Activated B cell treated with CpG ODN at 0.5 μM for 24 hours (primary cell): Measurements from ENCODE around the gene SPDYE4. TPM values are rescaled to one million over a fixed set of nuclear protein-coding genes. Genes with fewer than 3 reads are reported as not detected.

Source experiments
- ATAC-seq: fragments of 200-7000 bp; cut with Tn5 transposase; one replicate; pipeline ENCODE4 v1.10.0; 2021; ENCODE audit warnings: low read depth, mild to moderate bottlenecking, moderate library complexity
- CTCF ChIA-PET: fragments of 350-600 bp; sonication (Branson Sonifier 250); formaldehyde crosslinking; loops from one replicate; lab custom pipeline; 2021; ENCODE audit warnings: antibody characterized with exemption; lab: Charles Lee
- POLR2A ChIA-PET: fragments of 350-600 bp; sonication (Branson Sonifier 250); formaldehyde crosslinking; loops from one replicate; lab custom pipeline; 2021; ENCODE audit warnings: antibody characterized with exemption; lab: Charles Lee
- DNase-seq: peaks from one replicate; pipeline ENCODE4 v3.0.0; 2022
- H3K27ac Mint-ChIP-seq: one replicate; pipeline ENCODE4 v1.8.0; 2020; ENCODE audit warnings: mixed read lengths
- H3K27me3 Mint-ChIP-seq: one replicate; pipeline ENCODE4 v1.8.0; 2021; ENCODE audit warnings: mixed read lengths
- H3K36me3 Mint-ChIP-seq: one replicate; pipeline ENCODE4 v1.8.0; 2021; ENCODE audit warnings: low read depth, mixed read lengths
- H3K4me1 Mint-ChIP-seq: one replicate; pipeline ENCODE4 v1.8.0; 2021; ENCODE audit warnings: mixed read lengths
- H3K4me3 Mint-ChIP-seq: one replicate; pipeline ENCODE4 v1.8.0; 2020; ENCODE audit warnings: mild to moderate bottlenecking, mixed read lengths
- H3K9me3 Mint-ChIP-seq: one replicate; pipeline ENCODE4 v1.8.0; 2020; ENCODE audit warnings: mixed read lengths
- CTCF ChIP-seq: fragments of 200-600 bp; IDR thresholded peaks from one replicate; pipeline ENCODE4 v1.8.0; 2022; ENCODE audit warnings: antibody characterized with exemption, mild to moderate bottlenecking
- intact Hi-C: fragments of 100-400 bp; cut with micrococcal nuclease; formaldehyde crosslinking; loops from one replicate; pipeline ENCODE4 v1.15.1; 2024
- total RNA-seq: library from RNA; stranded (reverse); gene quantifications from 2 replicates; pipeline ENCODE4 v1.2.3, GENCODE V29; 2022

SPDYE4 gene
- total RNA-seq, 1 donor from 2014 or later = not detected

- ChIA-PET CTCF (no interaction called here), POLR2A (no interaction called here)
- no peaks in the 10 kb centered on the region for H3K9me3 Mint-ChIP-seq
- H3K4me3 Mint-ChIP-seq = no peak overlapping the region
- no peak for ATAC-seq
- no peaks in the 10 kb centered on the region for H3K36me3 Mint-ChIP-seq
- peaks cover 16% of the 10 kb centered on the region for H3K4me1 Mint-ChIP-seq
- H3K27ac Mint-ChIP-seq = no peak overlapping the region
- intact Hi-C loops = no loop called here
- no peak for TF ChIP-seq CTCF
- no peak for DNase-seq
- H3K27me3 Mint-ChIP-seq = no peaks in the 10 kb centered on the region
Observed at GRCh38 chr17:8736796-8737195, 21.6 kb downstream of the SPDYE4 start.

GRCh38 chr17:8736362-8736761, 22.0 kb downstream of the SPDYE4 start:
- no peak for TF ChIP-seq CTCF
- DNase-seq (no peak), ATAC-seq (no peak)
- intact Hi-C loops = no loop called here
- Mint-ChIP-seq H3K27ac (no peak overlapping the region), H3K4me3 (no peak overlapping the region), H3K9me3 (no peaks in the 10 kb centered on the region), H3K36me3 (no peaks in the 10 kb centered on the region), H3K4me1 (peaks cover 16% of the 10 kb centered on the region), H3K27me3 (peaks cover 3% of the 10 kb centered on the region)
- ChIA-PET CTCF (no interaction called here), POLR2A (no interaction called here)

- no peaks in the 10 kb centered on the region for H3K9me3 Mint-ChIP-seq
- POLR2A ChIA-PET = no interaction called here
- ATAC-seq (no peak), DNase-seq (no peak)
- peaks cover 4% of the 10 kb centered on the region for H3K27me3 Mint-ChIP-seq
- no peak overlapping the region for H3K27ac Mint-ChIP-seq
- no peaks in the 10 kb centered on the region for H3K36me3 Mint-ChIP-seq
- intact Hi-C loops = no loop called here
- peaks cover 8% of the 10 kb centered on the region for H3K4me1 Mint-ChIP-seq
- H3K4me3 Mint-ChIP-seq = no peak overlapping the region
- CTCF ChIA-PET = no interaction called here
- TF ChIP-seq CTCF = no peak
Observed at GRCh38 chr17:8735336-8735939, 22.9 kb downstream of the SPDYE4 start.

- ChIA-PET CTCF (no interaction called here), POLR2A (no interaction called here)
- no peak for ATAC-seq
- no peak overlapping the region for H3K27ac Mint-ChIP-seq
- DNase-seq = no peak
- H3K4me3 Mint-ChIP-seq = no peak overlapping the region
- peaks cover 6% of the 10 kb centered on the region for H3K27me3 Mint-ChIP-seq
- TF ChIP-seq CTCF = no peak
- H3K9me3 Mint-ChIP-seq = no peaks in the 10 kb centered on the region
- intact Hi-C loops = no loop called here
- peaks cover 3% of the 10 kb centered on the region for H3K4me1 Mint-ChIP-seq
- H3K36me3 Mint-ChIP-seq = no peaks in the 10 kb centered on the region
Observed at GRCh38 chr17:8734876-8735275, 23.5 kb downstream of the SPDYE4 start.

- CTCF ChIA-PET = no interaction called here
- H3K4me1 Mint-ChIP-seq = no peaks in the 10 kb centered on the region
- no peak for TF ChIP-seq CTCF
- H3K4me3 Mint-ChIP-seq = no peak overlapping the region
- DNase-seq = no peak
- H3K9me3 Mint-ChIP-seq = no peaks in the 10 kb centered on the region
- no peaks in the 10 kb centered on the region for H3K36me3 Mint-ChIP-seq
- peaks cover 7% of the 10 kb centered on the region for H3K27me3 Mint-ChIP-seq
- H3K27ac Mint-ChIP-seq = no peak overlapping the region
- intact Hi-C loops = no loop called here
- ATAC-seq = no peak
- POLR2A ChIA-PET = no interaction called here
Observed at GRCh38 chr17:8732406-8733085, 25.8 kb downstream of the SPDYE4 start.
